ENCODE measurements around the gene KIF23. TPM values are rescaled to one million over a fixed set of nuclear protein-coding genes. Genes with fewer than 3 reads are reported as not detected.

The KIF23 gene
- total and polyA plus RNA-seq, 2 donors (not counting 1 experiment from before 2014, with no cell fraction given): 16.5 to 19.4 TPM

GRCh38 chr15:69462030-69462492 lies 47.9 kb downstream of the KIF23 start:
- Histone ChIP-seq H3K9ac (ENCODE audit: insufficient read depth, low read length) (peak overlapping the region; percentile 46), H3K27me3 (ENCODE audit: control insufficient read depth, insufficient read depth, low read length) (no peaks in the 10 kb centered on the region), H3K4me3 (replicated peaks in 1 of 4; ENCODE audit: control extremely low read depth in 1 of 4, insufficient read depth in 1 of 4, low read depth in 3 of 4, low read length in 4 of 4) (peak overlapping the region; percentile 44 to 65 (median 59)), H2AFZ (ENCODE audit: low read length) (peak overlapping the region; percentile 89), H3K4me2 (ENCODE audit: extremely low read depth, insufficient read depth, low read length) (peak overlapping the region; percentile 86), H3K27ac (ENCODE audit: insufficient read depth, low read length) (peak overlapping the region; percentile 89), H3K4me1 (ENCODE audit: control insufficient read depth, extremely low read depth, insufficient read depth, low read length) (peaks cover 6% of the 10 kb centered on the region), H3K9me3 (ENCODE audit: control insufficient read depth, insufficient read depth, low read depth, low read length) (no peaks in the 10 kb centered on the region), H4K20me1 (ENCODE audit: control insufficient read depth, extremely low read depth, insufficient read depth, low read length) (no peaks in the 10 kb centered on the region), H3K36me3 (ENCODE audit: control insufficient read depth, insufficient read depth, low read length) (no peaks in the 10 kb centered on the region), H3K79me2 (ENCODE audit: control insufficient read depth, insufficient read depth, low read length) (no peaks in the 10 kb centered on the region)
- TF ChIP-seq CTCF (conservative IDR thresholded peaks at IDR 0.05 in 1 of 2, IDR thresholded peaks at IDR 0.05 in 1 of 2; ENCODE audit: low read depth in 1 of 2, low read length in 2 of 2) (no peak), EZH2 (IDR thresholded peaks at IDR 0.05; ENCODE audit: low read length, missing control alignments) (no peak)
- DNase-seq (ENCODE audit: low read depth in 2 of 2): no peak

GRCh38 chr15:69462493-69463181 lies 48.5 kb downstream of the KIF23 start:
- H3K4me3 ChIP-seq (replicated peaks in 1 of 4; ENCODE audit: control extremely low read depth in 1 of 4, insufficient read depth in 1 of 4, low read depth in 3 of 4, low read length in 4 of 4): peak overlapping the region; percentile 44 to 71 (median 62)
- peak; percentile 98 to 99 for DNase-seq (ENCODE audit: low read depth in 2 of 2)
- peaks cover 6% of the 10 kb centered on the region for H3K4me1 ChIP-seq (ENCODE audit: control insufficient read depth, extremely low read depth, insufficient read depth, low read length)
- H3K9me3 ChIP-seq (ENCODE audit: control insufficient read depth, insufficient read depth, low read depth, low read length): no peaks in the 10 kb centered on the region
- H3K27ac ChIP-seq (ENCODE audit: insufficient read depth, low read length): peak overlapping the region; percentile 89
- no peaks in the 10 kb centered on the region for H3K27me3 ChIP-seq (ENCODE audit: control insufficient read depth, insufficient read depth, low read length)
- no peaks in the 10 kb centered on the region for H3K79me2 ChIP-seq (ENCODE audit: control insufficient read depth, insufficient read depth, low read length)
- TF ChIP-seq EZH2 (IDR thresholded peaks at IDR 0.05; ENCODE audit: low read length, missing control alignments): no peak
- peak; percentile 72 to 78 for TF ChIP-seq CTCF (conservative IDR thresholded peaks at IDR 0.05 in 1 of 2, IDR thresholded peaks at IDR 0.05 in 1 of 2; ENCODE audit: low read depth in 1 of 2, low read length in 2 of 2)
- H4K20me1 ChIP-seq (ENCODE audit: control insufficient read depth, extremely low read depth, insufficient read depth, low read length): no peaks in the 10 kb centered on the region
- peak overlapping the region; percentile 92 for H2AFZ ChIP-seq (ENCODE audit: low read length)
- peak overlapping the region; percentile 94 for H3K4me2 ChIP-seq (ENCODE audit: extremely low read depth, insufficient read depth, low read length)
- peak overlapping the region; percentile 69 for H3K9ac ChIP-seq (ENCODE audit: insufficient read depth, low read length)
- H3K36me3 ChIP-seq (ENCODE audit: control insufficient read depth, insufficient read depth, low read length): no peaks in the 10 kb centered on the region

GRCh38 chr15:69463182-69463756 lies 49.1 kb downstream of the KIF23 start:
- H3K36me3 ChIP-seq (ENCODE audit: control insufficient read depth, insufficient read depth, low read length): no peaks in the 10 kb centered on the region
- H3K27ac ChIP-seq (ENCODE audit: insufficient read depth, low read length): peak overlapping the region; percentile 89
- H3K27me3 ChIP-seq (ENCODE audit: control insufficient read depth, insufficient read depth, low read length): no peaks in the 10 kb centered on the region
- peak overlapping the region; percentile 94 for H3K4me2 ChIP-seq (ENCODE audit: extremely low read depth, insufficient read depth, low read length)
- no peaks in the 10 kb centered on the region for H3K9me3 ChIP-seq (ENCODE audit: control insufficient read depth, insufficient read depth, low read depth, low read length)
- peak overlapping the region; percentile 69 for H3K9ac ChIP-seq (ENCODE audit: insufficient read depth, low read length)
- peak overlapping the region; percentile 42 to 71 (median 57) for H3K4me3 ChIP-seq (replicated peaks in 1 of 4; ENCODE audit: control extremely low read depth in 1 of 4, insufficient read depth in 1 of 4, low read depth in 3 of 4, low read length in 4 of 4)
- no peaks in the 10 kb centered on the region for H4K20me1 ChIP-seq (ENCODE audit: control insufficient read depth, extremely low read depth, insufficient read depth, low read length)
- H3K4me1 ChIP-seq (ENCODE audit: control insufficient read depth, extremely low read depth, insufficient read depth, low read length): peaks cover 6% of the 10 kb centered on the region
- peak overlapping the region; percentile 92 for H2AFZ ChIP-seq (ENCODE audit: low read length)
- no peaks in the 10 kb centered on the region for H3K79me2 ChIP-seq (ENCODE audit: control insufficient read depth, insufficient read depth, low read length)
- TF ChIP-seq CTCF (conservative IDR thresholded peaks at IDR 0.05 in 1 of 2, IDR thresholded peaks at IDR 0.05 in 1 of 2; ENCODE audit: low read depth in 1 of 2, low read length in 2 of 2) (no peak), EZH2 (IDR thresholded peaks at IDR 0.05; ENCODE audit: low read length, missing control alignments) (no peak)
- DNase-seq (ENCODE audit: low read depth in 2 of 2): no peak

All from fibroblast of lung (primary cell).